K562 (cell line): ENCODE data around the gene CXCL14. TPM values are rescaled to one million over a fixed set of nuclear protein-coding genes. Genes with fewer than 3 reads are reported as not detected.

Source experiments
- ATAC-seq: fragments of 200-7000 bp; cut with Tn5 transposase; 3 replicates; pipeline ENCODE4 v1.9.1; 2020; ENCODE audit warnings: moderate library complexity
- BruUV-seq: library from RNA; stranded (reverse); fragments of 400-500 nt; replicated peaks from 2 replicates; lab custom pipeline; 2021; lab: Mats Ljungman, UMichigan
- CTCF ChIA-PET: fragments of 300-600 bp; formaldehyde crosslinking; extraction: SDS; loops from one replicate; lab custom pipeline; 2021; ENCODE audit warnings: low intra/inter-chr PET ratio; lab: Yijun Ruan, JAX
- POLR2A ChIA-PET: fragments of 300-600, 350-650 bp; sonication (Branson Sonifier 250); formaldehyde crosslinking; extraction: SDS; loops from one replicate; lab custom pipeline; 2021; ENCODE audit warnings: antibody characterized with exemption, inconsistent platforms; lab: Yijun Ruan, JAX
- DNase-seq, 4 experiments: peaks; one replicate each; pipeline versions ENCODE4 v3.0.0 to v3.0.0-alpha.2; 2011 to 2018; ENCODE audit warnings: low spot score in 3 of 4, mixed read lengths in 3 of 4; ENCODE audit errors: extremely low read depth in 1 of 4
- FAIRE-seq: peaks from 2 replicates; lab custom pipeline; 2011; peaks lifted over from hg19 to GRCh38; lab: Jason Lieb, UNC
- H2AFZ ChIP-seq: 2 replicates; pipeline ENCODE4 v1.6.0; 2011; ENCODE audit warnings: low read depth, low read length, control low read depth, inconsistent platforms
- H3K27ac ChIP-seq: fragments of 200-600 bp; 3 replicates; pipeline ENCODE4 v1.8.0; 2011; ENCODE audit warnings: low read depth, mild to moderate bottlenecking, control low read depth, inconsistent platforms, low read length, moderate library complexity, mixed read lengths; ENCODE audit errors: extremely low read depth
- H3K27me3 ChIP-seq, 2 experiments: fragments of 300-600 bp in 1 of 2; 2 replicates in 1 of 2; 3 replicates in 1 of 2; pipeline versions ENCODE4 v1.6.0 to v1.8.0; 2011; ENCODE audit warnings: inconsistent platforms in 2 of 2, low read length in 2 of 2, mild to moderate bottlenecking in 1 of 2, mixed read lengths in 1 of 2, moderate library complexity in 1 of 2; ENCODE audit not compliant: control insufficient read depth in 2 of 2, insufficient read depth in 2 of 2
- H3K36me3 ChIP-seq: fragments of 300-600 bp; 3 replicates; pipeline ENCODE4 v1.8.0; 2011; ENCODE audit warnings: mild to moderate bottlenecking, low read length, inconsistent platforms; ENCODE audit not compliant: control insufficient read depth, insufficient read depth
- H3K4me1 ChIP-seq, 2 experiments: fragments of 200-600 bp in 1 of 2; replicated peaks in 1 of 2; 2 replicates in 1 of 2; 3 replicates in 1 of 2; pipeline versions ENCODE4 v1.5.1 to v1.8.0; 2011; ENCODE audit warnings: inconsistent platforms in 2 of 2, low read length in 2 of 2, mild to moderate bottlenecking in 1 of 2, mixed read lengths in 1 of 2, moderate library complexity in 1 of 2; ENCODE audit not compliant: control insufficient read depth in 2 of 2, insufficient read depth in 2 of 2
- H3K4me2 ChIP-seq: 2 replicates; pipeline ENCODE4 v1.6.1; 2011; ENCODE audit warnings: low read length, control low read depth, inconsistent platforms, mixed read lengths; ENCODE audit not compliant: insufficient read depth
- H3K4me3 ChIP-seq: fragments of 200-600 bp; sonication (generic), shearing (Covaris generic); 2 replicates; pipeline ENCODE4 v1.5.1; 2016; ENCODE audit warnings: control low read depth, inconsistent platforms
- H3K79me2 ChIP-seq: fragments of 200-600 bp; 3 replicates; pipeline ENCODE4 v1.8.0; 2011; ENCODE audit warnings: low read length, inconsistent platforms; ENCODE audit not compliant: control insufficient read depth, insufficient read depth
- H3K9ac ChIP-seq, 2 experiments: 2 replicates each; pipeline versions ENCODE4 v1.6.0 to v1.6.1; 2011; ENCODE audit warnings: low read depth in 2 of 2, low read length in 2 of 2, control low read depth in 1 of 2, inconsistent platforms in 1 of 2, mild to moderate bottlenecking in 1 of 2, mixed read lengths in 1 of 2; ENCODE audit not compliant: insufficient read depth in 1 of 2
- H3K9me1 ChIP-seq: one replicate; pipeline ENCODE4 v1.6.0; 2011; ENCODE audit warnings: inconsistent platforms, mild to moderate bottlenecking, low read length, moderate library complexity; ENCODE audit not compliant: control insufficient read depth, insufficient read depth
- H3K9me3 ChIP-seq: replicated peaks from 2 replicates; pipeline ENCODE4 v1.5.1; 2011; ENCODE audit warnings: low read depth, low read length, inconsistent platforms; ENCODE audit not compliant: control insufficient read depth, insufficient read depth
- H4K20me1 ChIP-seq: replicated peaks from 2 replicates; pipeline ENCODE4 v1.6.1; 2011; ENCODE audit warnings: low read length, inconsistent platforms, mixed read lengths; ENCODE audit not compliant: control insufficient read depth, insufficient read depth
- FOXA1 ChIP-seq: fragments of 450-650 bp; IDR thresholded peaks from 2 replicates; pipeline ENCODE4 v1.6.1; 2016; ENCODE audit warnings: mild to moderate bottlenecking, borderline replicate concordance
- MEIS2 ChIP-seq: fragments of 450-650 bp; IDR thresholded peaks from 2 replicates; pipeline ENCODE4 v1.6.1; 2014; ENCODE audit warnings: mild to moderate bottlenecking; ENCODE audit not compliant: partially characterized antibody
- PCBP1 ChIP-seq: fragments of 200-400 bp; formaldehyde crosslinking; IDR thresholded peaks from 2 replicates; pipeline ENCODE4 v1.6.1; 2018; ENCODE audit warnings: mild to moderate bottlenecking, low read depth, low read length; ENCODE audit not compliant: poor library complexity, severe bottlenecking
- RBM22 ChIP-seq: fragments of 200-400 bp; formaldehyde crosslinking; IDR thresholded peaks from 2 replicates; pipeline ENCODE4 v1.6.1; 2018; ENCODE audit warnings: low read length, low read depth; ENCODE audit not compliant: poor library complexity, severe bottlenecking
- SMARCA5 ChIP-seq: fragments of 450-650 bp; IDR thresholded peaks from 2 replicates; pipeline ENCODE4 v1.6.1; 2016
- WGBS: fragments of 100-300 bp; shearing (Covaris generic); methylation state at CpG from one replicate; pipeline ENCODE4 v1.1.6; 2016; ENCODE audit warnings: low coverage, mixed read lengths; ENCODE audit not compliant: insufficient coverage; ENCODE audit errors: missing lambda C conversion rate; 5-methylcytosine and 5-hydroxymethylcytosine counted together
- in situ Hi-C: fragments of 300-500 bp; cut with MboI; formaldehyde crosslinking; loops from 4 replicates; pipeline ENCODE4 v1.15.0; 2018; ENCODE audit warnings: inconsistent platforms, mixed read lengths
- intact Hi-C: fragments of 100-400 bp; cut with micrococcal nuclease; formaldehyde crosslinking; loops from 2 replicates; pipeline ENCODE4 v1.14.2; 2022
- polyA plus RNA-seq, 8 experiments: library from polyadenylated mRNA; depleted of rRNA in 4 of 8; stranded (reverse) in 5 of 8; unstranded in 3 of 8; fragments of >200 nt; fragmentation: Nextera tagmentation in 2 of 8; fragmentation: Illumina TruSeq in 1 of 8; extraction: Ambion mirVana in 2 of 8; extraction: Trizol in 1 of 8; gene quantifications; 2 replicates each; pipeline versions ENCODE4 v1.2.1 to v1.2.3, GENCODE V29; 2011 to 2014; ENCODE audit warnings: inconsistent platforms in 1 of 8, missing spikeins in 1 of 8
- total RNA-seq, 7 experiments: library from RNA; depleted of rRNA in 6 of 7; stranded (reverse); fragments of >200 nt in 6 of 7; fragmentation: Illumina TruSeq in 2 of 7; extraction: Trizol in 2 of 7; gene quantifications; 2 replicates each; pipeline versions ENCODE4 v1.2.1 to v1.2.3, GENCODE V29; 2011 to 2021; ENCODE audit warnings: low replicate concordance in 1 of 7
- TF ChIP-seq, protein P1 (sequence below), 2 experiments: IDR thresholded peaks; 2 replicates each; pipeline ENCODE4 v1.6.1; 2012; ENCODE audit warnings: improper control_type of control experiment in 2 of 2, low read depth in 2 of 2, low read length in 2 of 2, borderline replicate concordance in 1 of 2

The CXCL14 gene
- total and polyA plus RNA-seq, 9 of the 15 experiments (the other 6 are each of a cell fraction or from before 2014, with no cell fraction given), result not detected

DNA sequence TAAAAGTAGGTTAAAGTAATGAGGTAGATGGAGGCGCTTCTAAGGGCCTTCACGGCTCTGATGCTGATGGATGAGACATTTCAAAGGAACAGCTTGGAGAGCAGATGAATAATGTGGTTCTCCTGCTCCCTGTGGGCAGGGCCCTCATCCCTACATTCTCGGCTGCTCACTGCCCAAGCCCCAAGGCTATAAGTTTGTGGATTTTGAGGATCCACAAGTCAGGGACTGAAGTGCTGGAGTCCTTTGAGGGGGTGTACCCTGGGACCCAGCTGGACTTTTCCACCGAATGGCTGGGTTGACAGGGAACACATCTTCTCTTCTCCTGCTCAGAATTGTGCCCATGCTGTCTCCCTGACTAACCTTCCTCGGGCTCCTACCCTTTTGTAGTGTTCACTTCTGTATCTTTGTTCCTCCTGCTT, 21.4 kb upstream of the CXCL14 start (continued):
- TF ChIP-seq, protein P1, sequence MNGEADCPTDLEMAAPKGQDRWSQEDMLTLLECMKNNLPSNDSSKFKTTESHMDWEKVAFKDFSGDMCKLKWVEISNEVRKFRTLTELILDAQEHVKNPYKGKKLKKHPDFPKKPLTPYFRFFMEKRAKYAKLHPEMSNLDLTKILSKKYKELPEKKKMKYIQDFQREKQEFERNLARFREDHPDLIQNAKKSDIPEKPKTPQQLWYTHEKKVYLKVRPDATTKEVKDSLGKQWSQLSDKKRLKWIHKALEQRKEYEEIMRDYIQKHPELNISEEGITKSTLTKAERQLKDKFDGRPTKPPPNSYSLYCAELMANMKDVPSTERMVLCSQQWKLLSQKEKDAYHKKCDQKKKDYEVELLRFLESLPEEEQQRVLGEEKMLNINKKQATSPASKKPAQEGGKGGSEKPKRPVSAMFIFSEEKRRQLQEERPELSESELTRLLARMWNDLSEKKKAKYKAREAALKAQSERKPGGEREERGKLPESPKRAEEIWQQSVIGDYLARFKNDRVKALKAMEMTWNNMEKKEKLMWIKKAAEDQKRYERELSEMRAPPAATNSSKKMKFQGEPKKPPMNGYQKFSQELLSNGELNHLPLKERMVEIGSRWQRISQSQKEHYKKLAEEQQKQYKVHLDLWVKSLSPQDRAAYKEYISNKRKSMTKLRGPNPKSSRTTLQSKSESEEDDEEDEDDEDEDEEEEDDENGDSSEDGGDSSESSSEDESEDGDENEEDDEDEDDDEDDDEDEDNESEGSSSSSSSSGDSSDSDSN (IDR thresholded peaks at IDR 0.05; ENCODE audit: borderline replicate concordance in 1 of 2, low read depth in 2 of 2, low read length in 2 of 2), result no peak
- TF ChIP-seq RBM22 (no peak), SMARCA5 (no peak), PCBP1 (no peak)

DNA sequence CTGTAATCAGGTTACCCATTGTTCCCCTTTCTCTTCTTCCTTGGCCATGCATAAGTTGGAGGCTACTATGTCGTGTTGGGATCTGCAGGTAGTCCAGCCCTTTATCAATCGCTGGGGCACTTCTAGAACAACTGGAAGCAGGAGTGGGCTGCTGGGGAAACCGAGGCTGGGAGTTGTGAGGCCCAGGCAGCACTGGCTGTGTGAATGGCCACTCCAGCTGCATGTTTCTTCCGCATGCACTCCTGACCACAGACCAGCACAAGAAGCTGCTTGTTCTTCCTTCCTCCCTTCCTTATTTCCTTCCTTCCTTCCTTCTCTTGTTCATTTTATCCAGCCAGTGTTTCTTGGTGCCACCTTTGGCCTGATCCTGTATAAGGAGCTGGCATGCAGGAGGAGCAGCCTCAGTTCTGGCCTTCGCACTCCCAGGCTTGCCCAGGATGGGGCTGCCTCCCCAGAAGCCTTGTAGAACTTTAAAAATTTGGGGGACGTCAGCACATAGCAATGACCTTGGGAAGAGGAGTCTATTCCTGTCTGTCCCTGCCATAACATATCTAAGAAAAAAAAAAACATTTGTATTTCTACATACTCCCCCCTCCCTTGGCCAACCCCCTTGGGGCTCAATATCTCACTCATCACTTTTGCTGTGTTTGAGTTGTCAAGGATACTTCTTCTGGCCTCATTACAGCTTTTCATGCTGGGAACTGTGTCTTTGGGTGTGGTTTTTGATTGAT, 20.8 kb upstream of the CXCL14 start:
- in situ Hi-C loops (no loop called here), intact Hi-C loops (no loop called here)
- no peaks in the 10 kb centered on the region for H3K36me3 ChIP-seq
- no peaks in the 10 kb centered on the region for H3K79me2 ChIP-seq
- peaks cover 0 to 12% of the 10 kb centered on the region in 2 experiments; a peak in 1 of 5 replicates for H3K27me3 ChIP-seq
- no TSS peak for BruUV-seq
- H3K9me1 ChIP-seq, result no peaks in the 10 kb centered on the region
- no peak overlapping the region for H2AFZ ChIP-seq
- peaks cover 0 to 5% of the 10 kb centered on the region in 2 experiments; a peak in 2 of 5 replicates for H3K4me1 ChIP-seq
- H4K20me1 ChIP-seq, result no peaks in the 10 kb centered on the region
- ATAC-seq (no peak), DNase-seq (no peak), FAIRE-seq (no peak)
- WGBS, result 21% methylated on average over 6 of the region's 6 CpGs
- H3K4me3 ChIP-seq, result no peak overlapping the region
- no peak overlapping the region for H3K27ac ChIP-seq
- H3K9me3 ChIP-seq, result no peaks in the 10 kb centered on the region
- H3K4me2 ChIP-seq, result no peak overlapping the region
- POLR2A ChIA-PET, result interaction anchor here (0.5 to 0.9 kb wide), 2 partner anchors 9 to 35 kb away, joined by 3 read pairs; no protein-coding TSS in a partner anchor
- CTCF ChIA-PET, result no interaction called here
- H3K9ac ChIP-seq, result no peak overlapping the region
- TF ChIP-seq MEIS2 (peak; percentile 6), FOXA1 (no peak)
- TF ChIP-seq, all 486 proteins: peak for 1
